HEK293T (cell line): ENCODE results near the gene GRM7.

Experiments
- CTBP1 ChIP-seq: fragments of 450-650 bp; IDR thresholded peaks from 2 replicates; pipeline ENCODE4 v1.6.1; 2016; ENCODE audit warnings: borderline replicate concordance
- L3MBTL2 ChIP-seq: fragments of 450-650 bp; conservative IDR thresholded peaks from 2 replicates; pipeline ENCODE4 v1.6.1; 2016; ENCODE audit warnings: mild to moderate bottlenecking
- LEF1 ChIP-seq: fragments of 450-650 bp; IDR thresholded peaks from 2 replicates; pipeline ENCODE4 v1.6.1; 2017; ENCODE audit warnings: mild to moderate bottlenecking, borderline replicate concordance
- SP1 ChIP-seq: fragments of 450-650 bp; IDR thresholded peaks from 2 replicates; pipeline ENCODE4 v1.6.1; 2017

DNA sequence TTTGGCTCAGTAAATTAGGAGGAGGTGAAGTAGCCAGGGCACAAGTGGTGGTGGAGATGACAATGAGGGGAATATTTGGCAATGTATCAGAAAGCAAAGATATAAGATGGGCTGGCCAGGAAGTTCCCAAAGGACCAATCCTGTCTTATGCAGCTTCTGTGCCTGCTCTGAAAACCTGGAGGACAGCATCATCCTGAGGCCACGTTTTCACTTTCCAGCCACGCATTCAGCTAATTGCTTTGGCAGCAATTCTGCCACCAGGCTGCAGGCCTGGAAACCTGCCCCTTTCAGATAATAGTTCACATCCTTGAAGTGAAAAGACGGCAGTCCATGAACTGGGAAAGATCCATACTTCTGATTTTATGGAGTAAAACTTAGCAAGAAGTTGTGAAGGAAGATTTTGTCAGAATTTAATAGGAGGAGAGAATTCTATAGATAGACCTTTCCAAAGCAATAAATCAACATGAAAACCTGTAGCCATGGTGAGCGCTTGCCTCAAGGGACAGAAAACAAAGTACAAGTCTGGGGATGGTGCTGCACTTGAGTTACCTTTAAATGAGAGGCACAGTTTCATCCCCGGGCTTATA lies 682.5 kb downstream of the GRM7 start:
- TF ChIP-seq LEF1: no peak
- TF ChIP-seq SP1: no peak
- no peak for TF ChIP-seq L3MBTL2
- no peak for TF ChIP-seq CTBP1
